Measurements from ENCODE around the gene RNF19B.

RNF19B gene

GRCh38 chr1:32939655-32940371 is 24.8 kb downstream of the RNF19B start:
- DNase-seq (ENCODE audit: low read depth), result peak; percentile 76
- H3K4me3 ChIP-seq (ENCODE audit: low read depth, low read length), result no peak overlapping the region

GRCh38 chr1:32937061-32937460 is 27.5 kb downstream of the RNF19B start:
- no peak overlapping the region for H3K4me3 ChIP-seq (ENCODE audit: low read depth, low read length)
- no peak for DNase-seq (ENCODE audit: low read depth)

GRCh38 chr1:32934535-32934934 is 30.1 kb downstream of the RNF19B start:
- no peak overlapping the region for H3K4me3 ChIP-seq (ENCODE audit: low read depth, low read length)
- DNase-seq (ENCODE audit: low read depth), result no peak

GRCh38 chr1:32933742-32934322 is 30.8 kb downstream of the RNF19B start:
- DNase-seq (ENCODE audit: low read depth), result no peak
- H3K4me3 ChIP-seq (ENCODE audit: low read depth, low read length), result no peak overlapping the region

GRCh38 chr1:32931760-32932159 is 32.8 kb downstream of the RNF19B start:
- no peak overlapping the region for H3K4me3 ChIP-seq (ENCODE audit: low read depth, low read length)
- no peak for DNase-seq (ENCODE audit: low read depth)

GRCh38 chr1:32929366-32929765 is 35.2 kb downstream of the RNF19B start:
- H3K4me3 ChIP-seq (ENCODE audit: low read depth, low read length), result no peak overlapping the region
- DNase-seq (ENCODE audit: low read depth), result no peak

- no peak overlapping the region for H3K4me3 ChIP-seq (ENCODE audit: low read depth, low read length)
- no peak for DNase-seq (ENCODE audit: low read depth)
These were observed 35.9 kb downstream of the RNF19B start for GRCh38 chr1:32928715-32929114.

GRCh38 chr1:32928285-32928684 is 36.3 kb downstream of the RNF19B start:
- no peak overlapping the region for H3K4me3 ChIP-seq (ENCODE audit: low read depth, low read length)
- DNase-seq (ENCODE audit: low read depth), result no peak

GRCh38 chr1:32927441-32927840 is 37.2 kb downstream of the RNF19B start:
- DNase-seq (ENCODE audit: low read depth), result no peak

GRCh38 chr1:32926562-32926961 is 38.0 kb downstream of the RNF19B start:
- DNase-seq (ENCODE audit: low read depth), result no peak
- H3K4me3 ChIP-seq (ENCODE audit: low read depth, low read length), result no peak overlapping the region

More at GRCh38 chr1:32927441-32927840, 37.2 kb downstream of the RNF19B start:
- H3K4me3 ChIP-seq (ENCODE audit: low read depth, low read length), result no peak overlapping the region

GRCh38 chr1:32925403-32926162 is 39.0 kb downstream of the RNF19B start:
- DNase-seq (ENCODE audit: low read depth), result no peak
- H3K4me3 ChIP-seq (ENCODE audit: low read depth, low read length), result no peak overlapping the region

GRCh38 chr1:32924881-32925344 is 39.7 kb downstream of the RNF19B start:
- no peak overlapping the region for H3K4me3 ChIP-seq (ENCODE audit: low read depth, low read length)

GRCh38 chr1:32920833-32921232 is 43.8 kb downstream of the RNF19B start:
- no peak for DNase-seq (ENCODE audit: low read depth)
- H3K4me3 ChIP-seq (ENCODE audit: low read depth, low read length), result no peak overlapping the region

More at GRCh38 chr1:32924881-32925344, 39.7 kb downstream of the RNF19B start:
- no peak for DNase-seq (ENCODE audit: low read depth)

GRCh38 chr1:32919811-32920733 is 44.5 kb downstream of the RNF19B start:
- H3K4me3 ChIP-seq (ENCODE audit: low read depth, low read length), result no peak overlapping the region
- DNase-seq (ENCODE audit: low read depth), result peak; percentile 92

- DNase-seq (ENCODE audit: low read depth), result no peak
- no peak overlapping the region for H3K4me3 ChIP-seq (ENCODE audit: low read depth, low read length)
These were observed 46.4 kb downstream of the RNF19B start for GRCh38 chr1:32918179-32918578.

GRCh38 chr1:32917521-32917920 is 47.1 kb downstream of the RNF19B start:
- no peak for DNase-seq (ENCODE audit: low read depth)
- H3K4me3 ChIP-seq (ENCODE audit: low read depth, low read length), result no peak overlapping the region

- no peak for DNase-seq (ENCODE audit: low read depth)
- no peak overlapping the region for H3K4me3 ChIP-seq (ENCODE audit: low read depth, low read length)
These were observed 48.6 kb downstream of the RNF19B start for GRCh38 chr1:32915766-32916706.

GRCh38 chr1:32910319-32910718 is 54.3 kb downstream of the RNF19B start:
- no peak for DNase-seq (ENCODE audit: low read depth)
- no peak overlapping the region for H3K4me3 ChIP-seq (ENCODE audit: low read depth, low read length)
